ENCODE data around the gene ZNF879. TPM values are rescaled to one million over a fixed set of nuclear protein-coding genes. Genes with fewer than 3 reads are reported as not detected.

ZNF879 gene
- total and polyA plus RNA-seq, 2 of the 13 experiments (the other 11 are each of a cell fraction or from before 2014, with no cell fraction given) = 0.83 to 2.8 TPM

- ChIA-PET CTCF (ENCODE audit: low intra/inter-chr PET ratio, low total read pairs) (no interaction called here), POLR2A (no interaction called here)
- no TSS peak for BruUV-seq (replicated peaks)
- H3K27me3 ChIP-seq (ENCODE audit: control insufficient read depth in 1 of 2, insufficient read depth in 2 of 2, low read length in 2 of 2) = no peaks in the 10 kb centered on the region
- intact Hi-C loops (cut with micrococcal nuclease; ENCODE audit: unreplicated experiment) (no loop called here), in situ Hi-C loops (cut with HindIII; ENCODE audit: extremely low pct_ligation_motif_present, low pct_unique_long_range_greater_than_20kb) (no loop called here)
- H4K20me1 ChIP-seq (ENCODE audit: insufficient read depth, low read length) = no peaks in the 10 kb centered on the region
- no peak overlapping the region for H3K4me3 ChIP-seq (replicated peaks in 1 of 3; ENCODE audit: insufficient read depth in 1 of 3, low read depth in 2 of 3, low read length in 3 of 3)
- H3K4me1 ChIP-seq (ENCODE audit: insufficient read depth, low read length) = no peaks in the 10 kb centered on the region
- H3K79me2 ChIP-seq (ENCODE audit: insufficient read depth, low read length) = no peaks in the 10 kb centered on the region
- DNase-seq (ENCODE audit: low spot score) (no peak), ATAC-seq (no peak), FAIRE-seq (no peak)
- no peak overlapping the region for H2AFZ ChIP-seq (ENCODE audit: low read length)
- no peak overlapping the region for H3K27ac ChIP-seq (ENCODE audit: extremely low read length, insufficient read depth, low read length)
- no peaks in the 10 kb centered on the region for H3K36me3 ChIP-seq (replicated peaks in 1 of 2; ENCODE audit: control insufficient read depth in 1 of 2, insufficient read depth in 2 of 2, low read length in 2 of 2)
- WGBS (ENCODE audit: low lambda C conversion rate) = 43% methylated on average over 6 of the region's 6 CpGs
- TF ChIP-seq ZFP90 (CRISPR knock-in tag; IDR thresholded peaks at IDR 0.05; ENCODE audit: borderline replicate concordance) (no peak), TFE3 (CRISPR knock-in tag; IDR thresholded peaks at IDR 0.05) (no peak), ZFP37 (CRISPR knock-in tag; IDR thresholded peaks at IDR 0.05; ENCODE audit: borderline replicate concordance) (no peak), ZNF367 (CRISPR knock-in tag; IDR thresholded peaks at IDR 0.05; ENCODE audit: borderline replicate concordance) (no peak), SMARCC2 (IDR thresholded peaks at IDR 0.05) (no peak), ZMAT3 (CRISPR knock-in tag; conservative IDR thresholded peaks at IDR 0.05) (no peak), USF2 (IDR thresholded peaks at IDR 0.05; ENCODE audit: low read depth, low read length) (no peak), USF2 (CRISPR knock-in tag; IDR thresholded peaks at IDR 0.05; ENCODE audit: borderline replicate concordance) (no peak), HNRNPUL1 (IDR thresholded peaks at IDR 0.05; ENCODE audit: low read depth, low read length) (no peak), ZNF784 (CRISPR knock-in tag; IDR thresholded peaks at IDR 0.05; ENCODE audit: borderline replicate concordance) (no peak), ZNF263 (CRISPR knock-in tag; IDR thresholded peaks at IDR 0.05) (no peak), GABPA (IDR thresholded peaks at IDR 0.05; ENCODE audit: low read depth, low read length) (no peak), GABPA (CRISPR knock-in tag; IDR thresholded peaks at IDR 0.05; ENCODE audit: low read depth) (no peak), ZNF619 (CRISPR knock-in tag; IDR thresholded peaks at IDR 0.05) (no peak), ZNF354B (CRISPR knock-in tag; IDR thresholded peaks at IDR 0.05) (no peak), SMAD1 (CRISPR knock-in tag; IDR thresholded peaks at IDR 0.05; ENCODE audit: borderline replicate concordance, low read depth) (no peak), PRMT3 (CRISPR knock-in tag; IDR thresholded peaks at IDR 0.05; ENCODE audit: borderline replicate concordance, low read depth) (no peak)
- no peak overlapping the region for H3K4me2 ChIP-seq (ENCODE audit: low read depth, low read length)
- H3K9me3 ChIP-seq (ENCODE audit: low read length) = peaks cover 66% of the 10 kb centered on the region
- H3K9ac ChIP-seq (ENCODE audit: insufficient read depth, low read depth, low read length) = no peak overlapping the region
These were observed 42.1 kb downstream of the ZNF879 start for GRCh38 chr5:179065703-179066102.
